GM23338 (cell line): Measurements from ENCODE around the gene DCST1.
A peak's percentile ranks its signal among the peaks of the same experiment; 100 is the strongest.

Experiments
- CREB1 ChIP-seq: fragments of 250-450 bp; sonication (Bioruptor Pico); IDR thresholded peaks from 2 replicates; pipeline ENCODE4 v1.5.0; 2020; ENCODE audit warnings: low read depth, mild to moderate bottlenecking, moderate library complexity
- CTCF ChIP-seq, 2 experiments: fragments of 200-600 bp in 1 of 2; sonication (generic) in 1 of 2; conservative IDR thresholded peaks; 2 replicates each; pipeline versions ENCODE4 v1.5.1 to v1.6.1; 2016 to 2017; ENCODE audit warnings: antibody characterized with exemption in 2 of 2, low read depth in 2 of 2, mild to moderate bottlenecking in 2 of 2, moderate library complexity in 1 of 2
- EZH2 ChIP-seq: fragments of 200-600 bp; sonication (generic); IDR thresholded peaks from one replicate; pipeline ENCODE4 v1.8.0; 2017; ENCODE audit warnings: antibody characterized with exemption, mild to moderate bottlenecking, low read depth; ENCODE audit not compliant: unreplicated experiment
- EZH2phosphoT487 ChIP-seq: fragments of 200-600 bp; sonication (generic); IDR thresholded peaks from one replicate; pipeline ENCODE4 v1.8.1; 2018; ENCODE audit warnings: antibody characterized with exemption; ENCODE audit not compliant: unreplicated experiment
- JUNB ChIP-seq: IDR thresholded peaks from one replicate; pipeline ENCODE4 v1.6.1; 2016; ENCODE audit warnings: antibody characterized with exemption; ENCODE audit not compliant: unreplicated experiment
- NANOG ChIP-seq: IDR thresholded peaks from 2 replicates; pipeline ENCODE4 v1.6.1; 2016; ENCODE audit warnings: antibody characterized with exemption, borderline replicate concordance
- POLR2AphosphoS5 ChIP-seq: IDR thresholded peaks from 2 replicates; pipeline ENCODE4 v1.6.1; 2016; ENCODE audit warnings: antibody characterized with exemption, low read depth
- STAT1 ChIP-seq: IDR thresholded peaks from one replicate; pipeline ENCODE4 v1.6.1; 2016; ENCODE audit warnings: antibody characterized with exemption; ENCODE audit not compliant: unreplicated experiment
- ZNF114 ChIP-seq: fragments of 250-450 bp; sonication (Bioruptor Pico); IDR thresholded peaks from 2 replicates; pipeline ENCODE4 v1.5.0; 2020; ENCODE audit warnings: mild to moderate bottlenecking, moderate library complexity
- ZNF331 ChIP-seq: fragments of 250-450 bp; sonication (Bioruptor Pico); IDR thresholded peaks from 2 replicates; pipeline ENCODE4 v1.5.0; 2020; ENCODE audit warnings: low read depth, mild to moderate bottlenecking, moderate library complexity
- ZNF462 ChIP-seq: fragments of 250-450 bp; sonication (Bioruptor Pico); IDR thresholded peaks from 2 replicates; pipeline ENCODE4 v1.5.0; 2020; ENCODE audit warnings: mild to moderate bottlenecking, moderate library complexity
- TF ChIP-seq, protein P1 (sequence below): IDR thresholded peaks from one replicate; pipeline ENCODE4 v1.6.1; 2018; ENCODE audit warnings: antibody characterized with exemption; ENCODE audit not compliant: unreplicated experiment

DNA sequence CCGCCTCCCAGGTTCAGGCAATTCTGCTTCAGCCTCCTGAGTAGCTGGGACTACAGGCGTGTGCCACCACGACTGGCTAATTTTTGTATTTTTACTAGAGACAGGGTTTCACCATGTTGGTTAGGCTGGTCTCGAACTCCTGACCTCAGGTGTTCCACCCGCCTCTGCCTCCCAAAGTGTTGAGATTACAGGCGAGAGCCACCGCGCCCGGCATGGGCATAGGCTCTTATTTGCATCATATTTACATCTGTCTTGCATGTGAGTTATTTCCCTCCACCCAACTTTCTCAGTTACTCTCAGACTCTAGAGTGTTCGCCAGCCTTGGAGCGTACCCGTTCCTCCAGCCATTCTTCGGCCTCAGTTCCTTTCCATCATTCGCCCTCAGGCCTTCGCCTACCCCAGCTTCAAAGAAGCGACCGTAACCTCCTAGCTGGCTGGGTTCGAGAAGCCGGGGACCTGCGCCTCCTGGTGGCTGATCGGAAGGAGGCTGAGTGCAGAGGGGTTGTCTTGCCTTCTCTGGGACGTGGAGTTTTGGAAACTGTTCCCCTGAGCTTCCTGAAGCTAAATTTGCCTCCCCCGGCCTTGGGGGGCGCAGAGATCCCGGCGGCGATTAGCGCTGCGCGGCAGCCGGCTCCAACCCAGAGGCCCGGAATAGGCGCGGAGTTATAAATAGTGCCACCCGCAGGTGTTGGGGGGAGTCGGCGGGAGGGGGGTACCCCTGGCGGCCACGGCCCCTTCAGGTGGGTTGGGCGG lies 34.6 kb upstream of the DCST1 start:
- TF ChIP-seq CTCF (conservative IDR thresholded peaks at IDR 0.05; ENCODE audit: low read depth in 2 of 2) (peak; percentile 91 to 97), POLR2AphosphoS5 (0 out of 2 replicates have a peak, but pooled peaks have one; percentile 15), ZNF331 (CRISPR knock-in tag) (no peak), ZNF462 (CRISPR knock-in tag) (no peak), EZH2 (no peak), EZH2phosphoT487 (no peak), JUNB (no peak), NANOG (no peak), STAT1 (no peak), ZNF114 (CRISPR knock-in tag) (no peak), CREB1 (CRISPR knock-in tag) (0 out of 2 replicates have a peak, but pooled peaks have one; percentile 8)
- TF ChIP-seq, protein P1, sequence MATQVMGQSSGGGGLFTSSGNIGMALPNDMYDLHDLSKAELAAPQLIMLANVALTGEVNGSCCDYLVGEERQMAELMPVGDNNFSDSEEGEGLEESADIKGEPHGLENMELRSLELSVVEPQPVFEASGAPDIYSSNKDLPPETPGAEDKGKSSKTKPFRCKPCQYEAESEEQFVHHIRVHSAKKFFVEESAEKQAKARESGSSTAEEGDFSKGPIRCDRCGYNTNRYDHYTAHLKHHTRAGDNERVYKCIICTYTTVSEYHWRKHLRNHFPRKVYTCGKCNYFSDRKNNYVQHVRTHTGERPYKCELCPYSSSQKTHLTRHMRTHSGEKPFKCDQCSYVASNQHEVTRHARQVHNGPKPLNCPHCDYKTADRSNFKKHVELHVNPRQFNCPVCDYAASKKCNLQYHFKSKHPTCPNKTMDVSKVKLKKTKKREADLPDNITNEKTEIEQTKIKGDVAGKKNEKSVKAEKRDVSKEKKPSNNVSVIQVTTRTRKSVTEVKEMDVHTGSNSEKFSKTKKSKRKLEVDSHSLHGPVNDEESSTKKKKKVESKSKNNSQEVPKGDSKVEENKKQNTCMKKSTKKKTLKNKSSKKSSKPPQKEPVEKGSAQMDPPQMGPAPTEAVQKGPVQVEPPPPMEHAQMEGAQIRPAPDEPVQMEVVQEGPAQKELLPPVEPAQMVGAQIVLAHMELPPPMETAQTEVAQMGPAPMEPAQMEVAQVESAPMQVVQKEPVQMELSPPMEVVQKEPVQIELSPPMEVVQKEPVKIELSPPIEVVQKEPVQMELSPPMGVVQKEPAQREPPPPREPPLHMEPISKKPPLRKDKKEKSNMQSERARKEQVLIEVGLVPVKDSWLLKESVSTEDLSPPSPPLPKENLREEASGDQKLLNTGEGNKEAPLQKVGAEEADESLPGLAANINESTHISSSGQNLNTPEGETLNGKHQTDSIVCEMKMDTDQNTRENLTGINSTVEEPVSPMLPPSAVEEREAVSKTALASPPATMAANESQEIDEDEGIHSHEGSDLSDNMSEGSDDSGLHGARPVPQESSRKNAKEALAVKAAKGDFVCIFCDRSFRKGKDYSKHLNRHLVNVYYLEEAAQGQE, result no peak
